ENCODE data around the gene ZMIZ1.
"Not testable (repeated sequence)": the region's sequence is repeated elsewhere in the genome, so short reads cannot be mapped to it uniquely, and the experiment has no call there.

Gene ZMIZ1

DNA sequence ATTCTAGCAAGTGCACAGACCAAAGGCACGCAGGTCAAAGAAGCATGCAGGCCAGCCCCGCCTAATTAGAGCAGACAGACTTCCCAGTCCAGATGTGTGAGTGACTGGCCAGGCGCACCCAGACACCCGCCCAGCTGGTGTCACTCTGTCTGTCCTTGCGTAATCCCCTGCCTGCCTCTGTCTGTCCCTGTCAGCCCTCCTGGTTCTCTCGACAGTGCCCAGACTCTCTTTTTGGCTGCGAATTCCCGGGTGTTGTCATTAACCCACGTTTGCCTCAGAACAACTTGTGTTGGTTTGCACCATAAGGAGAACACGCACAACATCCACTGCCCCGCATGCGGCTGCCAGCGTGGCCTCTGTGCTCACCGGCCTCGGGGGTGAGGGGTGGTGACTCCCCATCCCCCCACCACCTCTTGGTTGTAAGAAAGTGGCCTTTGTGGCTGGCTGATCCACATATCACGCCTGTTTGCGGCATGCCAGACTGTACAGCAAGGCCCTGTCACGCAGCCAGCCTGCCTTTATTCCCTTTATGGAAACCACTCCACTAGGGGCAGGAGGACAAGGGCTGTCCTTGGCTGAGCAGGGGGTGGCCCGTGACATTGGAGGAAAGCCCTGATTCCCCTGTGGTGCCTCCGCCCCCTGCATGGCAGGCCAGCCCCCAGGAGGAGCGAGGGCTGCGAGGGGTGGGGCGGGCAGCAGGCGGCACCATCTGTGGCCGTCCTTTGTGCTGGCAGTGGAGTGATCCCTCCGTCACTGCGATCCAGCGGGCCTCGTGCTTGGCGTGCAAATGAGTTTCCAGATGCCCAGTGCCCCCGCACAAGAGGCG lies 205.7 kb downstream of the ZMIZ1 start:
- DNase-seq = peak; percentile 75

DNA sequence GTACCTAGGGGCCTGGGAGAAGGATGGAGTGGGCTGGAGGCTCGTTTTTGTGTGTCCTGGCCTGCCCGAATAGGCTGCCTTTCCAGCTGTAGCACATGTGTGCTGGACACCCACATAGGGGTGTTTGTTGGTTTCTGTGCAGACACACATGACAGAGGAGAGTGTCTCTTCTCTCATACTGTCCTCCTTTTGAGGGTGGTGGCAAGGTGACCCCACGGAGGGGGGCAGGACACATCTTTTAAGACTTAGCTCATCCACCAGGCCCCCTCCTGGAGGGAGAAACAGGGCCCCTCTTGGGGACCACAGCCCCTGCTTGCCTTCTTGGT lies 206.3 kb downstream of the ZMIZ1 start:
- DNase-seq = no peak

DNA sequence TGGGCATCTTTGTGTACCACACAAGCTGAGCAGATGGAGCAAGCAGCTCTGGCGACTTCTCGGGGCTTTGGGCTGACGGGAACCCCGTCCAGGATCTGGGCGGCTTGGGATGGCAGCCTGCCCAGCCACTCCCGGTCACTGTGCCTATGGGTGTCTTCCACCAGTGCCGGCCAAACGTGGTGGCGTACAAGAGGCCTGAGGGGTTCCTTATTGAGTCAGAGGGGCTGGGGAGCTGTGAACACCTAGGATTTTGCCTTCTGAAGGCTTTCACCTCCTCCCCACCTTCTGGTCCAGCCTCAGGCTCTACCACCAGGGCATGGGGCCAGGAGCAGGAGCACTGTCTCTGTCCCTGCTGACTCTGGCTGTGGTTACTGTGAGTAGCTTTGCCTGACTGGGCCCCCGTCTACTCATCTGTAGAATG lies 206.7 kb downstream of the ZMIZ1 start:
- no peak for DNase-seq

- no peak for DNase-seq
Measured at GRCh38 chr10:79277579-79278269, 209.0 kb downstream of the ZMIZ1 start.

DNA sequence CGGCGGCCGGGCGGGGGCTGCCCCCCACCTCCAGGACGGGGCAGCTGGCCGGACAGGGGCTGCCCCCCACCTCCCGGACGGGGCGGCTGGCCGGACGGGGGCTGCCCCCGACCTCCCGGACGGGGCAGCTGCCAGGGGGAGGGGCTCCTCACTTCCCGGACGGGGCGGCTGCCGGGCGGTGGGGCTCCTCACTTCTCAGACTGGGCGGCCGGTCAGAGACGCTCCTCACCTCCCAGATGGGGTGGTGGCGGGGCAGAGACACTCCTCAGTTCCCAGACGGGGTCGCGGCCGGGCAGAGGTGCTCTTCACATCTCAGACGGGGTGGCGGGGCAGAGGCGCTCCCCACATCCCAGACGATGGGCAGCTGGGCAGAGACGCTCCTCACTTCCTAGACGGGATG lies 210.3 kb downstream of the ZMIZ1 start:
- DNase-seq = not testable (repeated sequence)

DNA sequence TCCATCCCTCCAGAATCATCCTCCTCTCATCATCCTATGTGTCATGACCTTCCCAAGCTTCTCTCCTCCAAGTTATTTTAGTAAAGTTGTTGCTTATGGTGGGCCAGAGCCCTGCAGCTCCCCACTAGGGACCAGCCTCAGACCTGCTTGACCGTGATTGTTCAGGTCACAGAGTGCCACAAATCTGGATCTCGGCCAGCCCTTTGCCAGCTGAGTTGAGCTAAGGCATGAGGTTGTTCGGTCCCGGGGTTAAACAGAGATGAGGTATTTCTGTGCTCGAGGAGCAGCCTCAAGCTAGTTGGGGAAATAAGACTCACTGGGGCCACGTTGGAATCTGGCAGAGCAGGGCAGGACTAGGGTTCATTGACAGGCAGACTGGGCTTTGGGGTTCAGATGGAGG lies 212.2 kb downstream of the ZMIZ1 start:
- DNase-seq = no peak

DNA sequence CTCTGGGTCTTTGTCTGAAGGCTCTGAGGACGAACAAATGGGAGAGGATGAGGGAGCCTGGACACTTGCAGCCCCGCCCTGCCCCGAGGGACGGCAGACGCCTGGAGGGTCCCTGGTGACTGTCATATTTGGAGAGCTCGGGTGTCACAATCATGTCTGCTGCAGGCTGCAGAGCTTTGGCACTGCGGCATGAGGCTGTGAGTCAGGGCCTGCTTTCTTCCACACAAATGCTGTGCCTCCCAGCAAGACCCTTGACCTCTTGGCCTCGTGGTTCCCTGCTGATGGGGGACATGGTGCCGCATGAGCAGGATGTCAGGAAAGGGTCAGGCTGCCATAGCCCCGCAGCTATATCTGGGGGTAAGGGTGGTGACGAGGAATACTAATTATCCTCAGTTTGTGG lies 213.6 kb downstream of the ZMIZ1 start:
- no peak for DNase-seq

DNA sequence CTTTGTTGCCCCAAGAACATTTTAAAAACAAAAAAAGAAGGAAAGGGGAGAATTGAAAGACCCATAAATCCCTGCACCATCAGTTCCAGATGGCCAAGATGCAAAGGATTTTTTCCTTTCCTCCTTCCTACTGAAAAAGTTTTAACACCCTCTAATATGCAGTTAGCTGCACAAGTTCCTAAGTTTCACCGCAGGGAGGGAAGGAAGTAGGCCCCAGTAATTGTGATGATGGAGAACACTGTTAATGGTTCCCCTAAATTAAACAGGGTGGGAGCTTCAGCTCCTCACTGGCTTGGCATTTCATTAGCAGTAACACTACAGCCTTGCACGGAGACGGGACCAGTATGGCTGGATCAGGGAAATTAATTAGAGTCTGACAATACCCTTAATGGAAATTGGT lies 214.8 kb downstream of the ZMIZ1 start:
- DNase-seq = no peak

GRCh38 chr10:79284158-79284871 lies 215.5 kb downstream of the ZMIZ1 start:
- no peak for DNase-seq

GRCh38 chr10:79285315-79286197 lies 216.8 kb downstream of the ZMIZ1 start:
- DNase-seq = no peak

GRCh38 chr10:79286318-79286951 lies 217.7 kb downstream of the ZMIZ1 start:
- DNase-seq = peak; percentile 97

DNA sequence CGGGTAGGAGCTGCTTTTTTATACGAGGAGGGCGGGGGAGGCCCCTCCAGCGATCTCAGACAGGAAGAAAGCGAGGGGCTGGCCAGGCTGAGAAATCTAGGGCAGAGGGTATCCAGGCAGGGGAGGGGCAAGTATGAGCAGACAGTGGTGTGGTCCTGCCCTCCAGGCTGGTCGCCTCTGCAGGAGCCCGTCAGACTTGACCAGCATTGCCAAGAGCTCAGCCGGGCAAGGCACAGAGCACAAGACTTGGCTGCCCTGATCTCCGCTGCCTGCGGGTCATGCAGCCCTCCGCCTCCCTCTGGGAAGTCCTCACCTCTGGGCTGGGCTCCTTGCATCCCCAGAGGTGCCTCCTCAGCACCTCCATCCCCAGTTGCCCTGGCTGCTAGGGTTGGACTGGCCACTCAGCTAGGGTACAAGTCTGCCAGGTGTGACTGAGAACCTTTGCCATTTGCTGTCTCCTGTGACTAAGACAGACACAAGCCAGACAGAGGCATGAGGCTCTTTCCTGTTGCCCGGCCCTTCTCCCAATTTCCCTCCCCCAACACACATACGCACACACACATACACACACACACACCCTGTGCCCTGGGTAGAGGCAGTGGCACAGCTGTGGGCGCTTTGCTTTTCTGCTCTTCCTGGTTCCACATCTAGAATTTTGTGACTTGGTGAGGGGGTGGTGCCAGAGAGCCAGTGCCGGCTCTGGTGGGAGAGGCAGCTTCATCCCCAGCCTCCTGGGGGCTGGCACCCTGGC lies 219.4 kb downstream of the ZMIZ1 start:
- DNase-seq = no peak

- DNase-seq = no peak
Measured at GRCh38 chr10:79289801-79290200, 221.0 kb downstream of the ZMIZ1 start.

- DNase-seq = peak; percentile 29
Measured at GRCh38 chr10:79292026-79292766, 223.4 kb downstream of the ZMIZ1 start.

DNA sequence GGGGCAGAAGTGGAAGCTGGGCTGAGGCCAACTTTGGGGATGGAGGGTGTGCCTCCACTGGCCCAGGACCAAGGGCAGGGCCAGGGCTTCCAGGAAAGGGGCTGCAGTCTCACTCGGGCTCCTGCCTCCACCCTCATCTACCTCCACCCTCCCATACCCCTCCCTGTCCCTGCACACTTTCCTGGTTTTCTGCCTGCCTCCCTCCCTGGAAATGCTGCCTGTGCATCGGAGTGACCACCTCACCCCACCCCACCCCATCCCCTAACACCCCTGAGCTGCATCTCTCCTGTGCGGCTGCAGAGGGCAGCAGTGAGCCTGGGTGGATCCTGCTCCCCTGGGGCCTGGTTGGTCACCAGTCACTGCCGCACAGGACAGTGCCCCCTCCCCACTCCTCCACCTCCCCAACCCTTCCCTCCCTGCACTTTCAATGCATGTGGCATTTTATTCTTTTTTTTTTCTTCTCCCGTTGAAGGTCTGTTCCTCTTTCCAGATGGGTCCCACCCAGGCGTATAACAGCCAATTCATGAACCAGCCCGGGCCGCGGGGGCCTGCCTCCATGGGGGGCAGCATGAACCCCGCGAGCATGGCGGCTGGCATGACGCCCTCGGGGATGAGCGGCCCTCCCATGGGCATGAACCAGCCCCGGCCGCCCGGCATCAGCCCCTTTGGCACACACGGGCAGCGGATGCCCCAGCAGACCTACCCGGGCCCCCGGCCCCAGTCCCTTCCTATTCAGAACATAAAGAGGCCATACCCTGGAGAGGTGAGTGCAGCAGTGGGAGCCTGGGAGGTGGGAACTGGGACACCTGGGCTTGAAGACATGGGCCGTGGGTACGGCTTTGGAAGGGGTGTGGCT lies 224.4 kb downstream of the ZMIZ1 start:
- peak; percentile 75 for DNase-seq

DNA sequence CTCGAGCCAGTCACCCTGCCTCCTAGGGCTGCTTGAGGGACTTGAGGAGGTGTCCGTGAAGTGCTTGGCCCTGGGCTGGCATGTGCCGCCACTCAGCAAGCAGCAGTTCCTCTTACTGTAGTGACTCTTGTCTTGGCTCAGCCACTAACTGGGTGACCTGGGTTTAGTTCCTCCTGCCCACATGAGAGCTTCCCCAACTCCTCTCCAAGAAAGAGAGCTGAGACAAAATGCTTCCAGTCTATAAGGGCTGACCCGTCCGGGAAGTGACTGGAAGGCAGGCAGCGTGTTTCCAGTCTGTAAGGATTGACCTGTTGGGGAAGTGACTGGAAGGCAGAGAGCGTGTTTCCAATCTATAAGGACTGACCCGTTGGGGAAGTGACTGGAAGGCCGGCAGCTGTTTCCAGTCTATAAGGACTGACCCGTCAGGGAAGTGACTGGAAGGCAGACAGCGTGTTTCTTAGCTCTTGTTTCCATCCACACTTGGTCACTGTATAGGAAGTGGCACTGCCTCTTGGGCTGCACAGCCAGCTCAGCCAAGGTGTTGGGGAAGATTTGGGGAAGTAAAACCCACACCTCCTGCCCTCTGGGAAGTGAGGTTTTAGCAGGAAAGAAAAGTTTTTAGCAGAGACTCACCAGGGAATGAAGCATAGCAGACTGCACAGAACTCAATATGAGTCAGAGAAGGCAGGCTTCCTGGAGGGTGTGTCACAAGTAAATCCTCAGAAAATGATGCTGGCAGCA lies 225.2 kb downstream of the ZMIZ1 start:
- DNase-seq = peak; percentile 81

DNA sequence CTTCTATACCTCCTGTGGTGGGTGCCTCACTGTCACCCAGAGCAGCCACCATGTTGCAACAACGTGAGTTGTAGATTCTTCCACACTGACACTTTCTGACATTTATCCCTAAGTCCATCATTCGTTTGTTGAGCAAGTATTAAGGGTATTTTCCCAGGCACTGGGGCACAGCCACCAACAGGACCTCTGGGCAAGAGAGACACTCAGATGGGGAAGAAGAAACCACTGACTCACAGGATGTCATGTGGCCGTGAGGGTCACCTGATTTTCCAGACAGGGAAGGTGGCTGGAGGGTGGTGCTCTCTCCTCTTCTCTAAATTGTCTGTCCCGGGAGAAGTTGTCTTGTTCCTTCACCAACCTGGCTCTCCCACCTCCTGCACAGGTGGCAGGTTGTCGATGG lies 226.8 kb downstream of the ZMIZ1 start:
- DNase-seq = peak; percentile 42

DNA sequence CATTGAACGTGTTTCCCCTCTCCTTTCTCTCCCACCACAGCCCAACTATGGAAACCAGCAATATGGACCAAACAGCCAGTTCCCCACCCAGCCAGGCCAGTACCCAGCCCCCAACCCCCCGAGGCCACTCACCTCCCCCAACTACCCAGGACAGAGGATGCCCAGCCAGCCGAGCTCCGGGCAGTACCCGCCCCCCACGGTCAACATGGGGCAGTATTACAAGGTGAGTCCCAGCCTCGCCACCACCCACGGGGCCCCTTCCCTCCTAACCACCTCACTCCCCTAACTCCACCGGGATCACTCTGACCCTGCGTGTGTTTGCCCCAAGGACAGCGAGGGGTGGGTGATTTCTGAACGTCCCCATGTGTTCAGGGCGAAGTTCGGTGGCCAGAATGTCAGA lies 227.7 kb downstream of the ZMIZ1 start:
- no peak for DNase-seq

Data from hematopoietic multipotent progenitor cell treated with erythropoietin and hydrocortisone succinate and interleukin-3 and kit ligand, for 4 days (in vitro differentiated cells).